PC-3 (cell line): ENCODE results near the gene ATG7.

Source experiments
- CTCF ChIP-seq: fragments of 300-600 bp; sonication (generic); conservative IDR thresholded peaks from 2 replicates; pipeline ENCODE4 v1.5.1; 2017; ENCODE audit warnings: antibody characterized with exemption, low read depth, mild to moderate bottlenecking, low read length
- EZH2 ChIP-seq: fragments of 300-600 bp; sonication (generic); IDR thresholded peaks from one replicate; pipeline ENCODE4 v1.6.1; 2017; ENCODE audit warnings: antibody characterized with exemption, mild to moderate bottlenecking, low read length; ENCODE audit not compliant: unreplicated experiment
- EZH2phosphoT487 ChIP-seq: fragments of 300-600 bp; sonication (generic); IDR thresholded peaks from 2 replicates; pipeline ENCODE4 v1.6.1; 2018; ENCODE audit warnings: mild to moderate bottlenecking, antibody characterized with exemption, low read length, borderline replicate concordance

GRCh38 chr3:11552289-11553264, 280.4 kb downstream of the ATG7 start:
- TF ChIP-seq CTCF (no peak), EZH2phosphoT487 (no peak), EZH2 (no peak)
